Measurements from ENCODE around the gene PDF.

PDF gene

GRCh38 chr16:69339289-69340094 is 9.1 kb upstream of the PDF start, which contains the start of the genes COG8 and NIP7:
Gene COG8, minus strand, starts transcription at chr16:69339564. Its CDS starts 12 bp downstream, at chr16:69339552.
Gene NIP7, plus strand, starts transcription at chr16:69339772. Its CDS starts 58 bp downstream, at chr16:69339830.
- no peak for FAIRE-seq
- peak; percentile 96 for DNase-seq (ENCODE audit: low spot score)

DNA sequence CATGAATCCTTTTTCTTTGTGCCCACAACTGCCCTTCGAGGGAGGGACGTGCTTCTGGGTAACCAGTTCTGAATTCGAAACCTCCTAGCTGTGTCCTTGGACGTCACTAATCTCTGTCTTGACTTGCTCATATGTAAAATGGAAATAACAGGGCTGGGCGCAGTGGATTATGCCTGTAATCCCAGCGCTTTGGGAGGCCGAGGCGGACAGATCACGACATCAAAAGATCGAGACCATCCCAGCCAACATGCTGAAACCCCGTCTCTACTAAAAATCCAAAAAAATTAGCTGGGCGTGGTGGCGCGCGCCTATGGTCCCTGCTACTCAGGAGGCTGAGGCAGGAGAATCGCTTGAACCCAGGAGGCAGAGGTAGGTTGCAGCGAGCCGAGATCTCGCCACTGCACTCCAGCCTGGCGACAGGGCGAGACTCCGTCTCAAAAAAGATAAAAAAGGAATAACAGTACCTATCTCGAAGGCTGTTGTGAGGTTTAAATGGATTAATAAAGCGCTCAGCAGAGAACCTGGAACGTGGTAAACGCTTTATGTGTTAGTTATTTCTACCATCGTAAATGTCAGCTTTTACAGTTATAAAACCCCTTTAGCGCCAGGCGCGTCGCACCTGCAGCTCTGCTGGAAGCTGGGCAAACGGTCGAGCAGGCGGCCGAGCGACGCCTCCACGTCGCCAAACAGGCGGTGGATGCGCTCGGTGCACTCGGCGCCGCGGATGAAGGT is 8.3 kb upstream of the PDF start:
- DNase-seq (ENCODE audit: low spot score) (no peak), FAIRE-seq (no peak)

DNA sequence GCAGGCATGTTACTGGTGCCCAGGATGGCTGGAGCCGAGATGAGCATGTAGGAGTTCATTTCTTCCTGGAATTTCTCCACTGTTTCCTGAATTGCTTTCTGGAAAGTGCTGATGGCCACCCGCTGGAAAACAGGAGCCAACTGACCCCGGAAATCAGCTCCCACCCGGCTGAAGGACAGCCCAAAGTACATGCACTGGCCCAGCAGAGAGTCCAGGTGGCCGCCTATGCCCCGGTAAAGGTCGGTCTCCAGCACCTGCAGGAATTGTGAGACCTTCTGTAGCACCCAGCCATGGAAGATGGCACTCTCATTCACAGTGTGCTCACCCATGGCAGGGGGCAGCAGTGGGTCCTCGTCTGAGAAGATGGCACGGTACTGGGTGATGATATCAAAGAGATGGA is 4.3 kb upstream of the PDF start:
- no peak for FAIRE-seq
- DNase-seq (ENCODE audit: low spot score): no peak

DNA sequence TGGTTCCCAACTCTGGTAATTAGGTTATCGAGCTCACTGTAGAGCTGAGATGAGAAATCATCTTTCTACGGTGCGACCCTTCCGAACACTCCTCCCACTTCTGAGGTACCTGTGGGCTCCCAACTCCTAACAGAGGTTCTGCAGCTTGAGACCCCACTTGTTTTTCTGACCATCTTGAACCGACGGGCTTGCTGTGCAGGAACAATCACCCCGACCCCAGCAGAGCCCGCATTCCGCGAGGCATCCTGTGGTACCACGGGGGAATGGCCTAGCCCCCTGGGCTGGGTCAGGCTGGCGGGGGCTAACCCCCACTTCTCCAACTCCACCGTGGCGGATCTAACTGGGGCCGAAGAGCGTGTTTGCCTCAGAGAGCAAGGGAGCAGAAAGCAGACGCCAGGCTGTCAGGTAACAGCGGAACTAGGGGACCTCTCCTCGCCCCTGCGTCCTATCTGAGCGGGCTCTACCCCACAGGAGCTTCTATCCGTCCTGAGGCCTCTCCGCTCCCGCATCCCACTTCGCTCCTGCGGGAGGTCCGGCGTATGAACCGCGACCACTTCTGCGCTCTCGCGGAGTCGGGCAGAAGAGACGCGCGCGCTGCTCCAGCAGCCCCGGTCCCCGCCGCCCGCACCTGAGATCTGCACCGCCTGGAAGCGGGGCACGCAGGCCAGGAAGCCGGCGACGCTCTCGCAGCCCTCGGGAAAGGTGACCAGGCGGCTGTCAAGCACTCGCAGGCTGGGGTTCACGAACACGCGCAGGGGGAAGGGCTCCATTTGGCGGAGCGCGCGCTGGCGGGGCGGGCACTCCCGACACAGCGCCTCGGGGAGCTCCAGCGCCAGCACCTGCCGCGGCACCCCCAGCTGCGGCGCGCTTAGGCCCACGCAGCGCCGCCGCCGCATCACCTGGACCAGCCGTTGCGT is 761 bp downstream of the PDF start:
- peak; percentile 52 for DNase-seq (ENCODE audit: low spot score)
- no peak for FAIRE-seq

DNA sequence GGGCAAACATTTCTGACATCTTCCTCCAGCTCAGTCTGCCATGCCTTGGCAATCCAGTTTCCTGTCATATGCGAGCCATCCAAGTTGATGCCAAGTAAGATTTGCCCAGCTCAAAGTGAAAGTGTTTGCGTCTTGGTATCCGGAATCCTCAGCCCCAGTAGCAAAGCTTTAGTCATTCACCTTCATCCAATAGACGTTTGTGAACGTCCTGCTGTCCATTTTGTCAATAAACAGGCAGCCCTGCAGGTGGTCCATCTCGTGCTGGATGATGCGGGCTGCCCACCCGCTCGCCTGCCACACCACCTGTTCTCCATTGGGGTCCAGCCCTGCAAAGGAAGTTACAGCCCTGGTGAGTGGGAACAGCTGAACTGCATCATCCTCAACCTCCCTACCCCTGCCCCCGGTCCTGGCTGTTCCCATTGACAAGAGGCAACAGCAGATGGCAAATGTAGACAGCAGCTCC is 1.5 kb downstream of the PDF start:
- no peak for DNase-seq (ENCODE audit: low spot score)
- FAIRE-seq: no peak

GRCh38 chr16:69327585-69328310 is 2.6 kb downstream of the PDF start:
- DNase-seq (ENCODE audit: low spot score) (no peak), FAIRE-seq (no peak)

- DNase-seq (ENCODE audit: low spot score) (no peak), FAIRE-seq (no peak)
These were observed 4.1 kb downstream of the PDF start for GRCh38 chr16:69326172-69326873.

DNA sequence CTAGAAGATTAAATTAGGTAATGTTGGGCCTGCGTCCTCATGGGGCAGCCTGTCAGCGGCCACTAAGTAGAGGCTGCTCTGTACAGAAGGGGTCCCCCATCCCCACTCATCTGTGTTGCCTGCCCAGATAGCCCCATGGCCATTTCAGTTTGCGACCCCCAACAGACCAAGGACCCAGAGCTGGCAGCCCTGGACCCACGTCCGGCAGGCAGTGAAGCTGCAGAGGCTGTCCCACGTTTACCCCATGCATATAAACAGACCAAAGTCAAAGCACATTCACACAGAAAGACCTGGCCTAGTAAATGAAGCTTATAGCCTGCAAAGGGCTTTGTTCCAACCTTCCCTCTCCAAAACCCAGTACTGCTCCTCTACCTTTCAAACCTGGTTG is 4.6 kb downstream of the PDF start:
- FAIRE-seq: no peak
- no peak for DNase-seq (ENCODE audit: low spot score)

DNA sequence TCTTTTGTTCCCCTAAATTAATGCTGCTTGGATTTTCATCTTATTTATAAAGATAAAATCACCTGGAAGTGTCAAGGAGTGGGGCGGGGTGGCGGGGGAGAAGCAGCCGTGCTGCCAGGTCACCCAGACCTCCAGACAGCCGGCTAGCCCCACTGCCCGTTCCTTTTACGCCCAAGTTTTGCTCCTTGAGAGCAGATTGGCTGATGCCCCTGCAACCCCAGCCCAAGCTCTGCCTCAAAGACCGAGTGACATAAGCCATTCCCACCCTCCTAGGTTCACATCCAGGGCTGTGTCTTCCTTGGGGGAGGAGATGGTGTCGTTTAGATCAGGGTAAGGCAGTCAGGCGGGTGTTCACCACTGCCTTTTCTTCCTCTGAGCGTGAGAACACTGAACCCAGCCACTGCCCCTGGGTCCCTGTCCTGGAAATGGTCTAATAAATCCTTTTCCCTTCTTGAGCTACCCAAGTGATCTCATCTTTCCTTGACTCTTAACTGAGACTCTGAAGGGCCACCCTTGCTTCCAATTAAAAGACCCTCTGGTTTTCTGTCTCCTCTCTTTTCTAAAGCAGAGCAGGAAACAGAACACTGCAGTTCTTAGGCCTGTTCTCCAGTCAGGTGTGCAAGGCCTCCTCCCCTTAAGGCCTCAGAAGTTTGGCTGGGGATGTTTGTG is 5.7 kb downstream of the PDF start:
- FAIRE-seq: no peak

GRCh38 chr16:69324013-69324531 is 6.3 kb downstream of the PDF start:
- no peak for FAIRE-seq
- no peak for DNase-seq (ENCODE audit: low spot score)

More for the DNA sequence above, 5.7 kb downstream of the PDF start:
- no peak for DNase-seq (ENCODE audit: low spot score)

DNA sequence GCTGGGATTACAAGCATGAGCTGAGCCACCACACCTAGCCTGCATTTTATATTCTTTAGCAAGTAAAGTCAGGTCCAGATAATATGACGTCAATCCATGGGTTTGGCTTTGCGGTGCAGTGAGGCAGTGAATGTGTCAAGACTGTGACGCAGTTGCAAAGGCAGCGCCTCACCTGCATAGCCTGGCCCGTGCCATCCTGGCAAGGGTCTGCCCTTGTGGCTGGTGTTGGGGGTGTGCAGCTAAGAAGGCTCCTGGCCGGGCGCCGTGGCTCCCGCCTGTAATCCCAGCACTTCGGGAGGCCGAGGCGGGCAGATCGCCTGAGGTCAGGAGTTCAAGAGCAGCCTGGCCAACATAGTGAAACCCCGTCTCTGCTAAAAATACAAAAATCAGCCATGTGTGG is 7.0 kb downstream of the PDF start:
- DNase-seq (ENCODE audit: low spot score): no peak

GRCh38 chr16:69322343-69322742 is 8.0 kb downstream of the PDF start:
- FAIRE-seq: no peak

More for the DNA sequence above, 7.0 kb downstream of the PDF start:
- no peak for FAIRE-seq

DNA sequence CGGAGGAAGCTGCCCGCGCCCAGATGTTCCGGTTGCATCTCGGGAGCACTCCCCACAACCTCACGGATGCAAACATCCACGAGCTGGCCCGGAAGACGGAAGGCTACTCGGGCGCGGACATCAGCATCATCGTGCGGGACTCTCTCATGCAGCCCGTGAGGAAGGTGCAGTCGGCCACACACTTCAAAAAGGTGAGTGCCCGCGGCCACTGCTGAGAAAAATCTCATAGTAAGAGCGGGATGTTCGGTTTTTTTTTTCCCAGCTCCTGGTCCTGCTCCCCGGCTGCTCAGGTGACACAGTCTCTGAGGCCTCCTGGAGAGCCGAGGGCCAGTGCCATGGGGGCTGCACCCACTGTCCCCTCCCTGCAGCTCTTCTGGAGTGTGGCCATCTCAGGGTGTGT is 9.3 kb downstream of the PDF start:
- DNase-seq (ENCODE audit: low spot score): no peak
- no peak for FAIRE-seq

More at GRCh38 chr16:69322343-69322742, 8.0 kb downstream of the PDF start:
- no peak for DNase-seq (ENCODE audit: low spot score)

GRCh38 chr16:69320740-69321073 is 9.7 kb downstream of the PDF start:
- DNase-seq (ENCODE audit: low spot score) (no peak), FAIRE-seq (no peak)

DNA sequence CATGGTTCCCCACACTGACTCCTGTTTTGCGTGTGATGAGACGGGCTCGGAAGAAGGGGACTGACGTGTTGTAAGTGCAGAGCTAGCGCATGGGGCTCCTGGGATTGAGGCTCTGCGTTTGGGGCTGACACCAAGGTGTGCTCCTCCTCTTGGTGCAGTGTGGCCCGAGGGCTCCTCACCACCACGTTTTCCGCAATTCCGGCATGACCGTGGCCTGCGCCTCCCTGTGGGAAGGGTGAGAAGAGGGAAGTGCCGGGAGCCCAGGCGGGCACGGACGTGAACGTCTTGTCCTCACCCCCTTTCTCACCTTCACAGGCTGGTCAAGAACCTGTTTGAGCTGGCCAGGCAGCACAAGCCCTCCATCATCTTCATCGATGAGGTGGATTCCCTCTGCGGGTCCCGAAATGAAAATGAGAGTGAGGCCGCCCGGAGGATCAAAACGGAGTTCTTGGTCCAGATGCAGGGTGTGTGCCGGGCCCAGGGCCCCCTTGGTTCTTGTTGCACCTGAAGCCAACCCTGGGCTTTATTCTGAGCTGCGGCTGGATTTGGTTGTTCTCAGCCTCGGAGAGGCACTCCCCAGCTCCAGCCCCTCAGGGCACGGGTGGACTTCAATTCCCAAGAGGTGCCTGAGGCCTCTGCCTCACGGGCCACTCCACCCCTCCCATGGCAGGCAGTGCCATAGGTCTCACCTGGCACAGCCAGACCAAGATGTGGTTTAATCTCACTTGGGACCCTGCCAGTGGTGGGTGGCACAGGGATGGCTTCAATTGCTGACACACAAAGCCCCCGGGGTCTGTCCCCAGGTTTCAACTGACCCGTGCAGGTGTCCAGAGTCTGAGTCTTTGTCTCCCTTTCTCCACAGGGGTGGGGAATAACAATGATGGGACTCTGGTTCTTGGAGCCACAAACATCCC is 10.3 kb downstream of the PDF start:
- DNase-seq (ENCODE audit: low spot score) (no peak), FAIRE-seq (no peak)

- FAIRE-seq: no peak
- no peak for DNase-seq (ENCODE audit: low spot score)
These were observed 11.0 kb downstream of the PDF start for GRCh38 chr16:69319381-69319780.

DNA sequence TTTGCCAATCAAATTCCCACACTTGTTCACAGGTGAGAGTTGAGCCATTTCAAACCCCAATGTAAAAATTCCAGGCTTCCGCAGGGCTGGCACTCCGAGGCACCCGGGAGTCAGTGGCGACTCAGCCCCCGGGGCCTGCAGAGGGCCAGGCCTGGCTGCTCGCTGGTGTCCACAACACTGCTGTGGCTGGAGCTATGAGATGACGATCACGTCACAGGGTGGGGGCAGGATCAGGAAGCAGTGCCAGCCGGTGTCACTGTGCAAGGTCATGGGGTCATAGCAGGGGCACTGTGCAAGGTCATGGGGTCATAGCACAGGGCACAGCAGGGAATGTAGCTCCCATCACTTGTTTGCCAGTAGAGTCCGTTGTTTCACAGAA is 11.5 kb downstream of the PDF start:
- no peak for FAIRE-seq

GRCh38 chr16:69318177-69318910 is 12.0 kb downstream of the PDF start:
- no peak for DNase-seq (ENCODE audit: low spot score)
- FAIRE-seq: no peak

More for the DNA sequence above, 11.5 kb downstream of the PDF start:
- DNase-seq (ENCODE audit: low spot score): no peak

All from urothelium cell line (cell line).